PFSK-1 (cell line): ENCODE measurements around the gene GPRIN3.

Source experiments
- FOXP2 ChIP-seq: optimal IDR thresholded peaks from 2 replicates; pipeline ENCODE3; 2011; ENCODE audit warnings: borderline replicate concordance, control low read depth, inconsistent platforms; ENCODE audit not compliant: insufficient read depth; ENCODE audit errors: extremely low read length, extremely low read depth
- POLR2AphosphoS5 ChIP-seq: IDR thresholded peaks from 2 replicates; pipeline ENCODE4 v1.6.1; 2012; ENCODE audit warnings: low read depth, mild to moderate bottlenecking, control low read depth, low read length, moderate library complexity
- SIN3A ChIP-seq: IDR thresholded peaks from 2 replicates; pipeline ENCODE4 v1.6.1; 2012; ENCODE audit warnings: mild to moderate bottlenecking, low read length, moderate library complexity, borderline replicate concordance; ENCODE audit not compliant: insufficient read depth
- TAF1 ChIP-seq: IDR thresholded peaks from 2 replicates; pipeline ENCODE4 v1.6.1; 2012; ENCODE audit warnings: low read length, control low read depth, borderline replicate concordance; ENCODE audit not compliant: insufficient read depth
- TF ChIP-seq, protein P1 (sequence below), 2 experiments: IDR thresholded peaks; 2 replicates each; pipeline versions ENCODE4 v1.6.1 to v1.8.0; 2011 to 2012; ENCODE audit warnings: low read depth in 2 of 2, low read length in 2 of 2, control low read depth in 1 of 2, inconsistent platforms in 1 of 2, mild to moderate bottlenecking in 1 of 2, moderate library complexity in 1 of 2; ENCODE audit not compliant: insufficient read depth in 1 of 2

The GPRIN3 gene

DNA sequence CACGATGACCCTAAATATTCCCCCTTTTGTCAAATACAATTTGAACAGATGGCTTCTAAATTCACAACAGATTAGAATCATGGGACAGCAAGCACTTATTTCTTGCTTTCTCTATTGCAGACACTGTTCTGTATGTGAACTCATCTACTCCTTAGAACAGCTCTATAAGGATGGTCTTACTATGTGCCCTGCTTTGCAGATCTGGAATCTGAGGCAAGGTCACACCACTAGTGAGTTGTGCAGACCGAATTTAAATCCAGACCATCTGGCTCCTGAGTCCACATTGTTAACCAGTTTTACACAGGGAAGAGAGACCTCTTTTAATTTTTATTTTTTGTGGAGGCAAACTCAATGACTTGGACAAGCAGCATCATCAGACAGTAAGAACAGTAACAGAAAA is 50.2 kb downstream of the GPRIN3 start:
- TF ChIP-seq POLR2AphosphoS5 (no peak), TAF1 (no peak), SIN3A (no peak), FOXP2 (no peak)
- TF ChIP-seq, protein P1, sequence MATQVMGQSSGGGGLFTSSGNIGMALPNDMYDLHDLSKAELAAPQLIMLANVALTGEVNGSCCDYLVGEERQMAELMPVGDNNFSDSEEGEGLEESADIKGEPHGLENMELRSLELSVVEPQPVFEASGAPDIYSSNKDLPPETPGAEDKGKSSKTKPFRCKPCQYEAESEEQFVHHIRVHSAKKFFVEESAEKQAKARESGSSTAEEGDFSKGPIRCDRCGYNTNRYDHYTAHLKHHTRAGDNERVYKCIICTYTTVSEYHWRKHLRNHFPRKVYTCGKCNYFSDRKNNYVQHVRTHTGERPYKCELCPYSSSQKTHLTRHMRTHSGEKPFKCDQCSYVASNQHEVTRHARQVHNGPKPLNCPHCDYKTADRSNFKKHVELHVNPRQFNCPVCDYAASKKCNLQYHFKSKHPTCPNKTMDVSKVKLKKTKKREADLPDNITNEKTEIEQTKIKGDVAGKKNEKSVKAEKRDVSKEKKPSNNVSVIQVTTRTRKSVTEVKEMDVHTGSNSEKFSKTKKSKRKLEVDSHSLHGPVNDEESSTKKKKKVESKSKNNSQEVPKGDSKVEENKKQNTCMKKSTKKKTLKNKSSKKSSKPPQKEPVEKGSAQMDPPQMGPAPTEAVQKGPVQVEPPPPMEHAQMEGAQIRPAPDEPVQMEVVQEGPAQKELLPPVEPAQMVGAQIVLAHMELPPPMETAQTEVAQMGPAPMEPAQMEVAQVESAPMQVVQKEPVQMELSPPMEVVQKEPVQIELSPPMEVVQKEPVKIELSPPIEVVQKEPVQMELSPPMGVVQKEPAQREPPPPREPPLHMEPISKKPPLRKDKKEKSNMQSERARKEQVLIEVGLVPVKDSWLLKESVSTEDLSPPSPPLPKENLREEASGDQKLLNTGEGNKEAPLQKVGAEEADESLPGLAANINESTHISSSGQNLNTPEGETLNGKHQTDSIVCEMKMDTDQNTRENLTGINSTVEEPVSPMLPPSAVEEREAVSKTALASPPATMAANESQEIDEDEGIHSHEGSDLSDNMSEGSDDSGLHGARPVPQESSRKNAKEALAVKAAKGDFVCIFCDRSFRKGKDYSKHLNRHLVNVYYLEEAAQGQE (IDR thresholded peaks at IDR 0.05; ENCODE audit: insufficient read depth in 1 of 2, low read depth in 2 of 2, low read length in 2 of 2): no peak

DNA sequence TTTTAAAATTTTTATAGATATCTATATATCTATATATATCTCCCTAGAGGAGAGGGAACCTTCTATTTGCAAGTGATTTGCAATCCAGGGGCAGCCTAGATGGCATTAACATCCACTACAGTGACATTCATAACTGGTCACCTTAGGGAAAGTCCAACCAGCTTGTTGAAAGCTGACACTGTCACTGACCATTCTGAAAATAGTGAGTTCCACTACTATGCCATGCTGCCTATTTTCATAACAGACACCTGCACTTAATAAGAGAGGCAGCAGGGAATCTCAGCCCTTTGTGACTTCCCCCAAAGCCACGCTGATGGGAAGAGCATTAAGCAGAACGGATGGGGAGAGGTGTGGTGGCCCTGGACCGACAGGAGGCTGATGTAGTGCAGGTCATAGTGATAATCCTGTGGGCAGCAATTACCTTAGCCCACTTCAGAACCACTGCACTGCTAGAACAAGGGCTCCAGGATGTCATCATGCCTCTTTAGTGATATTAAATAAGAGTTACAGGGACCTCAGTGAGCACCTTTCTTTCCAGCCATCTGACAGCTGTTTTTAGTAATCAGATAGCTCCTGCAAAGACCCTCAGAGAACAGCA is 51.3 kb downstream of the GPRIN3 start:
- TF ChIP-seq TAF1 (no peak), SIN3A (no peak), POLR2AphosphoS5 (no peak), FOXP2 (no peak)
- TF ChIP-seq, protein P1 (IDR thresholded peaks at IDR 0.05; ENCODE audit: insufficient read depth in 1 of 2, low read depth in 2 of 2, low read length in 2 of 2): no peak

DNA sequence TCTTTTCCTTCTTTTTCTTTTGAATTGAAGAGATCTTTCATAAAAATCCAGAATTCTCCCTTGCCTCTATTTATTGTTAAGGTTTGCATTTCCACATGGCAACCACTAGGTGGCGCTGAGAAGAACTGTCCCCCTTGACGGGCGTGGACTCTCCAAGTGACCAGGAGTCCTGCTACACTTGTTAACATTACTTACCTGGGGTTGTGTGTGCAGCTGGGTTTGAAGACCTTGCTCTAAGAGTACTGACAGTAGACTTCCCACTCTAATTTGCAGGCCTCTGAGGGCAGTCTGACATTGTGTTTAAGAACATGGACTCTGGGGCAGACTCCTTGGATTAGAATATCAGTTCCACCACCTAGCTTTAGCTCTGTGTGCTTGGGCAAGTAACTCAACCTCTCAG is 52.8 kb downstream of the GPRIN3 start:
- TF ChIP-seq POLR2AphosphoS5 (no peak), TAF1 (no peak), SIN3A (no peak), FOXP2 (no peak)
- TF ChIP-seq, protein P1 (IDR thresholded peaks at IDR 0.05; ENCODE audit: insufficient read depth in 1 of 2, low read depth in 2 of 2, low read length in 2 of 2): no peak

DNA sequence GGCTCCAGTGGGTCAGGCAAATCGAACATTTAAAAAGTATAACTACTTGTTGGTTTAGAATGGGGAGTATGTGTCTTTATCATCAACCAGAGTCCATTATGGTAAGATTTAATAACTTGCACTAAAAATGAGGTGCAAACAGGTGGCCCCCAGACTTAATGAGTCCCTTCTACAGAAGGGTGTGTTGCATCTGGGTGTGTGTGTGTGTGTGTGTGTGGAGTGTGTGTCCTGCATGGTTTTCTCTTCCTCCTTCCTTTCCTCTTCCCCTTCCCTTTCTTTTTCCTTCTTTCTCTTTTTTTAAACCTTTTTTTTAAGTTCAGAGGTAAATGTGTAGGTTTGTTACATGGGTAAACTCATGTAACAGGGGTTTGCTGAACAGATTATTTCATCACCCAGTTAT is 53.7 kb downstream of the GPRIN3 start:
- TF ChIP-seq, protein P1 (IDR thresholded peaks at IDR 0.05; ENCODE audit: insufficient read depth in 1 of 2, low read depth in 2 of 2, low read length in 2 of 2): no peak
- TF ChIP-seq SIN3A (no peak), TAF1 (no peak), POLR2AphosphoS5 (no peak), FOXP2 (no peak)

DNA sequence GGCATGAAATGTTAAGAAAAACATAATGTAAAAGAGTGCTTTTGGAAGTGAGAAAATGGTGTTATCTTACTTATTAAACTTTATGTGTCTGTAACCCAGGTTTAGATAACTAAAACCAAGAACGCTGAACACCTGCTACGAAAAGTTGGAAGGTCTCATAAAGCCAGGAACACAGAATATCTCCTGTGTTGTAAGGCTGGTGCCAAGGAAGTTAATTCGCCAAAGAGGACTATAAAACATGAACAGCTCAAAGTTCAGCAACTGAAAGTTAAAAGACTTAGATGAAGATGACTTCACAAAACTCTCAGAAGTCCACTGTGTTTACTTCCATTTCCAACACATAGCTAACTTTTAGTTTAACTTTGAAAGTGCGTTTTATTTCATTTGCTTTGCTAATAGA is 54.3 kb downstream of the GPRIN3 start:
- TF ChIP-seq POLR2AphosphoS5 (no peak), FOXP2 (no peak)
